CD14-positive monocyte (primary cell): ENCODE results near the gene NPIPB12. TPM values are rescaled to one million over a fixed set of nuclear protein-coding genes. Genes with fewer than 3 reads are reported as not detected.
"Not testable (repeated sequence)": the region's sequence is repeated elsewhere in the genome, so short reads cannot be mapped to it uniquely, and the experiment has no call there.

Source experiments
- DNase-seq, 3 donors: peaks; one replicate each; pipeline ENCODE4 v3.0.0-alpha.2; 2011 to 2022
- H2AFZ ChIP-seq: 2 replicates; pipeline ENCODE4 v1.6.0; 2012; ENCODE audit warnings: mild to moderate bottlenecking, low read depth, low read length, inconsistent platforms; ENCODE audit not compliant: insufficient read depth, poor library complexity, severe bottlenecking
- H3K27ac ChIP-seq, 2 donors: 1 replicate in 1 of 2; 2 replicates in 1 of 2; pipeline ENCODE4 v1.5.1; 2012 to 2013; ENCODE audit warnings: low read length in 2 of 2, control low read depth in 1 of 2, inconsistent platforms in 1 of 2, low read depth in 1 of 2, mild to moderate bottlenecking in 1 of 2
- H3K27me3 ChIP-seq, 2 donors: one replicate each; pipeline versions ENCODE4 v1.6.0 to v1.6.1; 2011 to 2013; ENCODE audit warnings: low read length in 2 of 2; ENCODE audit not compliant: control insufficient read depth in 2 of 2, insufficient read depth in 2 of 2
- H3K36me3 ChIP-seq, 2 donors: replicated peaks in 1 of 2; 1 replicate in 1 of 2; 2 replicates in 1 of 2; pipeline versions ENCODE4 v1.5.1 to v1.6.1; 2012 to 2013; ENCODE audit warnings: low read length in 2 of 2, control low read depth in 1 of 2, inconsistent platforms in 1 of 2, mild to moderate bottlenecking in 1 of 2; ENCODE audit not compliant: insufficient read depth in 2 of 2, control insufficient read depth in 1 of 2
- H3K4me1 ChIP-seq, 2 donors: 1 replicate in 1 of 2; 2 replicates in 1 of 2; pipeline versions ENCODE4 v1.5.1 to v1.6.1; 2012 to 2013; ENCODE audit warnings: low read length in 2 of 2, control low read depth in 1 of 2, inconsistent platforms in 1 of 2, mild to moderate bottlenecking in 1 of 2, moderate library complexity in 1 of 2; ENCODE audit not compliant: insufficient read depth in 2 of 2, control insufficient read depth in 1 of 2
- H3K4me2 ChIP-seq: replicated peaks from 2 replicates; pipeline ENCODE3; 2012; ENCODE audit warnings: low read length, moderate library complexity, mild to moderate bottlenecking; ENCODE audit not compliant: poor library complexity, severe bottlenecking; ENCODE audit errors: extremely low read depth
- H3K4me3 ChIP-seq, 3 experiments: fragments of 200-600 bp in 1 of 3; sonication (generic) in 1 of 3; replicated peaks in 1 of 3; 1 replicate in 2 of 3; 2 replicates in 1 of 3; pipeline ENCODE4 v1.5.1; 2011 to 2013; ENCODE audit warnings: low read length in 3 of 3, mild to moderate bottlenecking in 3 of 3, control low read depth in 2 of 3, low read depth in 2 of 3, inconsistent platforms in 1 of 3, moderate library complexity in 1 of 3
- H3K79me2 ChIP-seq: 2 replicates; pipeline ENCODE4 v1.6.0; 2012; ENCODE audit warnings: mild to moderate bottlenecking, control low read depth, inconsistent platforms, low read length, moderate library complexity; ENCODE audit not compliant: insufficient read depth
- H3K9ac ChIP-seq: 2 replicates; pipeline ENCODE4 v1.6.0; 2017; ENCODE audit warnings: low read length, mild to moderate bottlenecking; ENCODE audit not compliant: insufficient read depth, poor library complexity, severe bottlenecking
- H3K9me3 ChIP-seq, 2 donors: replicated peaks in 1 of 2; 1 replicate in 1 of 2; 2 replicates in 1 of 2; pipeline versions ENCODE4 v1.5.1 to v1.6.1; 2012 to 2013; ENCODE audit warnings: low read length in 2 of 2, control low read depth in 1 of 2; ENCODE audit not compliant: control insufficient read depth in 1 of 2, insufficient read depth in 1 of 2
- H4K20me1 ChIP-seq: 2 replicates; pipeline ENCODE4 v1.6.0; 2012; ENCODE audit warnings: mild to moderate bottlenecking, low read length, control low read depth, moderate library complexity; ENCODE audit not compliant: insufficient read depth
- H3K27ac Mint-ChIP-seq, 7 donors: one replicate each; pipeline ENCODE4 v1.8.0; 2020; ENCODE audit warnings: mild to moderate bottlenecking in 7 of 7, mixed read lengths in 7 of 7, moderate library complexity in 6 of 7, inconsistent platforms in 2 of 7
- H3K27me3 Mint-ChIP-seq, 3 donors: one replicate each; pipeline ENCODE4 v1.8.0; 2021 to 2022; ENCODE audit warnings: low read depth in 3 of 3, mild to moderate bottlenecking in 3 of 3, mixed read lengths in 3 of 3, moderate library complexity in 3 of 3, inconsistent platforms in 1 of 3
- H3K36me3 Mint-ChIP-seq, 2 donors: one replicate each; pipeline ENCODE4 v1.8.0; 2020; ENCODE audit warnings: mixed read lengths in 2 of 2, inconsistent platforms in 1 of 2, mild to moderate bottlenecking in 1 of 2
- H3K4me1 Mint-ChIP-seq: one replicate; pipeline ENCODE4 v1.8.0; 2020; ENCODE audit warnings: mild to moderate bottlenecking, mixed read lengths
- H3K4me3 Mint-ChIP-seq, 2 donors: one replicate each; pipeline ENCODE4 v1.8.0; 2020; ENCODE audit warnings: mild to moderate bottlenecking in 2 of 2, mixed read lengths in 2 of 2, moderate library complexity in 1 of 2
- H3K9me3 Mint-ChIP-seq, 7 donors: one replicate each; pipeline ENCODE4 v1.8.0; 2020 to 2022; ENCODE audit warnings: mixed read lengths in 7 of 7, mild to moderate bottlenecking in 6 of 7, moderate library complexity in 6 of 7, inconsistent platforms in 2 of 7
- WGBS: methylation state at CpG from one replicate; pipeline ENCODE4 v1.1.5; 2013; ENCODE audit warnings: missing lambda C conversion rate; ENCODE audit not compliant: insufficient coverage; 5-methylcytosine and 5-hydroxymethylcytosine counted together
- intact Hi-C, 2 donors: fragments of 100-400 bp; cut with micrococcal nuclease; formaldehyde crosslinking; loops; one replicate each; pipeline versions ENCODE4 v1.15.0 to v1.15.1; 2023
- polyA plus RNA-seq, 3 donors: library from polyadenylated mRNA; depleted of rRNA in 1 of 3; unstranded in 2 of 3; stranded (reverse) in 1 of 3; fragments of 300-500 nt in 2 of 3; fragments of >200 nt in 1 of 3; fragmentation: Illumina TruSeq in 2 of 3; gene quantifications; 1 replicate in 2 of 3; 2 replicates in 1 of 3; pipeline ENCODE4 v1.2.3, GENCODE V29; 2012 to 2021

Gene NPIPB12
- polyA plus RNA-seq, 3 donors, result 0.28 to 149 (median 0.46) TPM

DNA sequence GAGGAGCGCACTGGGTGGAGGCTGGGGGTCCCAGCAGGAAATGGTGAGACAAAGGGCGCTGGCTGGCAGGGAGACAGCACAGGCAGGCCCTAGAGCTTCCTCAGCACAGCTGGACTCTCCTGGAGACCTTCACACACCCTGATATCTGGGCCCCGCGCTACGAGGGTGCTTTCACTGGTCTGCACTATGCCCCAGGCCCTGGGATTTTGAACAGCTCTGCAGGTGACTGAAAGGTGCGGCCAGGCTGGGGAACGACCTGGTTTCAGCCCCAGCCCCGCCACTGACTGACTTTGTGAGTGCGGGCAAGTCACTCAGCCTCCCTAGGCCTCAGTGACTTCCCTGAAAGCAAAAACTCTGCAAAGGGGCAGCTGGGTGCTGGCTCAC lies 45.6 kb downstream of the NPIPB12 start:
- H3K9me3 ChIP-seq, H3K27ac Mint-ChIP-seq, H3K9ac ChIP-seq, intact Hi-C loops, H3K27me3 Mint-ChIP-seq, H3K27ac ChIP-seq, H3K9me3 Mint-ChIP-seq, H3K36me3 Mint-ChIP-seq, H3K4me1 ChIP-seq, H4K20me1 ChIP-seq, H3K4me3 ChIP-seq, H3K4me2 ChIP-seq, H2AFZ ChIP-seq, H3K36me3 ChIP-seq, H3K27me3 ChIP-seq, H3K4me1 Mint-ChIP-seq, H3K79me2 ChIP-seq, DNase-seq, H3K4me3 Mint-ChIP-seq: not testable (repeated sequence)
- WGBS, result no CpG with 5 or more reads among the region's 9 CpGs

GRCh38 chr16:29459706-29460646 lies 46.2 kb downstream of the NPIPB12 start, which contains the start of gene SULT1A4:
Gene SULT1A4 (plus strand): TSS chr16:29459913. CDS start chr16:29461386, 1,473 bp downstream.
- intact Hi-C loops, H3K27ac Mint-ChIP-seq, H3K4me3 ChIP-seq, H3K36me3 Mint-ChIP-seq, H3K4me1 Mint-ChIP-seq, H3K27ac ChIP-seq, H4K20me1 ChIP-seq, H3K27me3 ChIP-seq, H3K9me3 ChIP-seq, H3K79me2 ChIP-seq, H3K9ac ChIP-seq, H3K4me1 ChIP-seq, H2AFZ ChIP-seq, H3K27me3 Mint-ChIP-seq, H3K4me2 ChIP-seq, DNase-seq, H3K4me3 Mint-ChIP-seq, H3K9me3 Mint-ChIP-seq, H3K36me3 ChIP-seq: not testable (repeated sequence)
- WGBS, result no CpG with 5 or more reads among the region's 13 CpGs

- intact Hi-C loops, DNase-seq, H3K27me3 Mint-ChIP-seq, H3K4me3 ChIP-seq, H4K20me1 ChIP-seq, H3K4me2 ChIP-seq, H3K36me3 Mint-ChIP-seq, H3K4me1 Mint-ChIP-seq, H3K79me2 ChIP-seq, H3K4me3 Mint-ChIP-seq, H2AFZ ChIP-seq, H3K36me3 ChIP-seq, H3K9me3 Mint-ChIP-seq, H3K27ac ChIP-seq, H3K27ac Mint-ChIP-seq, H3K27me3 ChIP-seq, H3K9me3 ChIP-seq, H3K9ac ChIP-seq, H3K4me1 ChIP-seq: not testable (repeated sequence)
- no CpG with 5 or more reads among the region's 2 CpGs for WGBS
Observed at GRCh38 chr16:29457660-29458059, 48.5 kb downstream of the NPIPB12 start.

GRCh38 chr16:29454828-29455227 lies 51.4 kb downstream of the NPIPB12 start:
- H3K9ac ChIP-seq, intact Hi-C loops, H3K27me3 Mint-ChIP-seq, H3K79me2 ChIP-seq, H3K4me1 ChIP-seq, H3K27me3 ChIP-seq, H4K20me1 ChIP-seq, H3K9me3 ChIP-seq, H2AFZ ChIP-seq, H3K36me3 ChIP-seq, H3K4me2 ChIP-seq, H3K4me3 Mint-ChIP-seq, H3K9me3 Mint-ChIP-seq, DNase-seq, H3K36me3 Mint-ChIP-seq, H3K27ac ChIP-seq, H3K27ac Mint-ChIP-seq, H3K4me3 ChIP-seq, H3K4me1 Mint-ChIP-seq: not testable (repeated sequence)
- WGBS, result no CpG with 5 or more reads among the region's 29 CpGs
